K562 (cell line): ENCODE data around the gene LZTS2. TPM values are rescaled to one million over a fixed set of nuclear protein-coding genes. Genes with fewer than 3 reads are reported as not detected.
A peak's percentile ranks its signal among the peaks of the same experiment; 100 is the strongest.

Experiments
- ATAC-seq: fragments of 200-7000 bp; cut with Tn5 transposase; 3 replicates; pipeline ENCODE4 v1.9.1; 2020; ENCODE audit warnings: moderate library complexity
- BruUV-seq: library from RNA; stranded (reverse); fragments of 400-500 nt; replicated peaks from 2 replicates; lab custom pipeline; 2021; lab: Mats Ljungman, UMichigan
- CTCF ChIA-PET: fragments of 300-600 bp; formaldehyde crosslinking; extraction: SDS; loops from one replicate; lab custom pipeline; 2021; ENCODE audit warnings: low intra/inter-chr PET ratio; lab: Yijun Ruan, JAX
- POLR2A ChIA-PET: fragments of 300-600, 350-650 bp; sonication (Branson Sonifier 250); formaldehyde crosslinking; extraction: SDS; loops from one replicate; lab custom pipeline; 2021; ENCODE audit warnings: antibody characterized with exemption, inconsistent platforms; lab: Yijun Ruan, JAX
- DNase-seq, 4 experiments: peaks; one replicate each; pipeline versions ENCODE4 v3.0.0 to v3.0.0-alpha.2; 2011 to 2018; ENCODE audit warnings: low spot score in 3 of 4, mixed read lengths in 3 of 4; ENCODE audit errors: extremely low read depth in 1 of 4
- FAIRE-seq: peaks from 2 replicates; lab custom pipeline; 2011; peaks lifted over from hg19 to GRCh38; lab: Jason Lieb, UNC
- H2AFZ ChIP-seq: 2 replicates; pipeline ENCODE4 v1.6.0; 2011; ENCODE audit warnings: low read depth, low read length, control low read depth, inconsistent platforms
- H3K27ac ChIP-seq: fragments of 200-600 bp; 3 replicates; pipeline ENCODE4 v1.8.0; 2011; ENCODE audit warnings: low read depth, mild to moderate bottlenecking, control low read depth, inconsistent platforms, low read length, moderate library complexity, mixed read lengths; ENCODE audit errors: extremely low read depth
- H3K27me3 ChIP-seq, 2 experiments: fragments of 300-600 bp in 1 of 2; 2 replicates in 1 of 2; 3 replicates in 1 of 2; pipeline versions ENCODE4 v1.6.0 to v1.8.0; 2011; ENCODE audit warnings: inconsistent platforms in 2 of 2, low read length in 2 of 2, mild to moderate bottlenecking in 1 of 2, mixed read lengths in 1 of 2, moderate library complexity in 1 of 2; ENCODE audit not compliant: control insufficient read depth in 2 of 2, insufficient read depth in 2 of 2
- H3K36me3 ChIP-seq: fragments of 300-600 bp; 3 replicates; pipeline ENCODE4 v1.8.0; 2011; ENCODE audit warnings: mild to moderate bottlenecking, low read length, inconsistent platforms; ENCODE audit not compliant: control insufficient read depth, insufficient read depth
- H3K4me1 ChIP-seq, 2 experiments: fragments of 200-600 bp in 1 of 2; replicated peaks in 1 of 2; 2 replicates in 1 of 2; 3 replicates in 1 of 2; pipeline versions ENCODE4 v1.5.1 to v1.8.0; 2011; ENCODE audit warnings: inconsistent platforms in 2 of 2, low read length in 2 of 2, mild to moderate bottlenecking in 1 of 2, mixed read lengths in 1 of 2, moderate library complexity in 1 of 2; ENCODE audit not compliant: control insufficient read depth in 2 of 2, insufficient read depth in 2 of 2
- H3K4me2 ChIP-seq: 2 replicates; pipeline ENCODE4 v1.6.1; 2011; ENCODE audit warnings: low read length, control low read depth, inconsistent platforms, mixed read lengths; ENCODE audit not compliant: insufficient read depth
- H3K4me3 ChIP-seq: fragments of 200-600 bp; sonication (generic), shearing (Covaris generic); 2 replicates; pipeline ENCODE4 v1.5.1; 2016; ENCODE audit warnings: control low read depth, inconsistent platforms
- H3K79me2 ChIP-seq: fragments of 200-600 bp; 3 replicates; pipeline ENCODE4 v1.8.0; 2011; ENCODE audit warnings: low read length, inconsistent platforms; ENCODE audit not compliant: control insufficient read depth, insufficient read depth
- H3K9ac ChIP-seq, 2 experiments: 2 replicates each; pipeline versions ENCODE4 v1.6.0 to v1.6.1; 2011; ENCODE audit warnings: low read depth in 2 of 2, low read length in 2 of 2, control low read depth in 1 of 2, inconsistent platforms in 1 of 2, mild to moderate bottlenecking in 1 of 2, mixed read lengths in 1 of 2; ENCODE audit not compliant: insufficient read depth in 1 of 2
- H3K9me1 ChIP-seq: one replicate; pipeline ENCODE4 v1.6.0; 2011; ENCODE audit warnings: inconsistent platforms, mild to moderate bottlenecking, low read length, moderate library complexity; ENCODE audit not compliant: control insufficient read depth, insufficient read depth
- H3K9me3 ChIP-seq: replicated peaks from 2 replicates; pipeline ENCODE4 v1.5.1; 2011; ENCODE audit warnings: low read depth, low read length, inconsistent platforms; ENCODE audit not compliant: control insufficient read depth, insufficient read depth
- H4K20me1 ChIP-seq: replicated peaks from 2 replicates; pipeline ENCODE4 v1.6.1; 2011; ENCODE audit warnings: low read length, inconsistent platforms, mixed read lengths; ENCODE audit not compliant: control insufficient read depth, insufficient read depth
- BMI1 ChIP-seq: fragments of 150-350 bp; IDR thresholded peaks from 2 replicates; pipeline ENCODE4 v1.6.1; 2014; ENCODE audit warnings: low read length
- CXXC5 ChIP-seq: fragments of 250-450 bp; sonication (Bioruptor Pico); IDR thresholded peaks from 2 replicates; pipeline ENCODE4 v1.8.0; 2022; ENCODE audit warnings: inconsistent platforms, mild to moderate bottlenecking, moderate library complexity
- ETV1 ChIP-seq: fragments of 450-650 bp; conservative IDR thresholded peaks from 2 replicates; pipeline ENCODE4 v1.6.1; 2016; ENCODE audit warnings: missing genetic modification characterization, control low read depth, low read depth, missing compliant biosample characterization
- HEY1 ChIP-seq: fragments of 250-450 bp; sonication (Bioruptor Pico); IDR thresholded peaks from 2 replicates; pipeline ENCODE4 v1.5.0; 2020; ENCODE audit warnings: mild to moderate bottlenecking, moderate library complexity, borderline replicate concordance
- HMG20B ChIP-seq: fragments of 250-450 bp; sonication (Bioruptor Pico); IDR thresholded peaks from 2 replicates; pipeline ENCODE4 v1.5.0; 2021; ENCODE audit warnings: mild to moderate bottlenecking
- NFE2L1 ChIP-seq: fragments of 450-650 bp; IDR thresholded peaks from 2 replicates; pipeline ENCODE4 v1.6.1; 2016; ENCODE audit warnings: missing genetic modification characterization, low read depth, mild to moderate bottlenecking, missing compliant biosample characterization, moderate library complexity, borderline replicate concordance
- PHF8 ChIP-seq: fragments of 200-600 bp; sonication (generic); IDR thresholded peaks from 2 replicates; pipeline ENCODE4 v1.6.1; 2012; ENCODE audit warnings: mixed run types, mild to moderate bottlenecking, inconsistent platforms, low read length, moderate library complexity, borderline replicate concordance
- PHTF2 ChIP-seq: fragments of 250-450 bp; sonication (Bioruptor Pico); IDR thresholded peaks from 2 replicates; pipeline ENCODE4 v1.5.0; 2021; ENCODE audit warnings: mild to moderate bottlenecking
- RBFOX2 ChIP-seq: fragments of 200-400 bp; formaldehyde crosslinking; IDR thresholded peaks from 2 replicates; pipeline ENCODE4 v1.6.1; 2017; ENCODE audit warnings: low read depth, mild to moderate bottlenecking, low read length, moderate library complexity
- SETDB1 ChIP-seq: IDR thresholded peaks from one replicate; pipeline ENCODE4 v1.6.1; 2012; ENCODE audit warnings: low read length, control low read depth, inconsistent platforms
- SRSF1 ChIP-seq: fragments of 200-400 bp; formaldehyde crosslinking; IDR thresholded peaks from 2 replicates; pipeline ENCODE4 v1.6.1; 2017; ENCODE audit warnings: mild to moderate bottlenecking, low read depth, low read length, moderate library complexity
- TAF1 ChIP-seq: IDR thresholded peaks from 2 replicates; pipeline ENCODE4 v1.6.1; 2011; ENCODE audit warnings: mild to moderate bottlenecking, low read length, moderate library complexity; ENCODE audit not compliant: insufficient read depth, control insufficient read depth, severe bottlenecking; ENCODE audit errors: extremely low read depth
- TAF9B ChIP-seq: fragments of 450-650 bp; IDR thresholded peaks from 2 replicates; pipeline ENCODE4 v1.6.1; 2018; ENCODE audit warnings: mild to moderate bottlenecking; ENCODE audit not compliant: partially characterized antibody
- ZNF316 ChIP-seq: fragments of 450-650 bp; IDR thresholded peaks from 2 replicates; pipeline ENCODE4 v1.6.1; 2016
- ZNF551 ChIP-seq: fragments of 250-450 bp; sonication (Bioruptor Pico); IDR thresholded peaks from 2 replicates; pipeline ENCODE4 v1.5.0; 2021; ENCODE audit warnings: mild to moderate bottlenecking, moderate library complexity
- ZNF76 ChIP-seq: fragments of 250-450 bp; sonication (Bioruptor Pico); IDR thresholded peaks from 2 replicates; pipeline ENCODE4 v1.4.0; 2020; ENCODE audit warnings: mild to moderate bottlenecking, moderate library complexity, borderline replicate concordance
- ZNF766 ChIP-seq: fragments of 200-800 bp; sonication (Bioruptor generic); conservative IDR thresholded peaks from 2 replicates; pipeline ENCODE4 v1.6.1; 2016; ENCODE audit warnings: missing genetic modification characterization, missing compliant biosample characterization
- WGBS: fragments of 100-300 bp; shearing (Covaris generic); methylation state at CpG from one replicate; pipeline ENCODE4 v1.1.6; 2016; ENCODE audit warnings: low coverage, mixed read lengths; ENCODE audit not compliant: insufficient coverage; ENCODE audit errors: missing lambda C conversion rate; 5-methylcytosine and 5-hydroxymethylcytosine counted together
- in situ Hi-C: fragments of 300-500 bp; cut with MboI; formaldehyde crosslinking; loops from 4 replicates; pipeline ENCODE4 v1.15.0; 2018; ENCODE audit warnings: inconsistent platforms, mixed read lengths
- intact Hi-C: fragments of 100-400 bp; cut with micrococcal nuclease; formaldehyde crosslinking; loops from 2 replicates; pipeline ENCODE4 v1.14.2; 2022
- polyA plus RNA-seq, 8 experiments: library from polyadenylated mRNA; depleted of rRNA in 4 of 8; stranded (reverse) in 5 of 8; unstranded in 3 of 8; fragments of >200 nt; fragmentation: Nextera tagmentation in 2 of 8; fragmentation: Illumina TruSeq in 1 of 8; extraction: Ambion mirVana in 2 of 8; extraction: Trizol in 1 of 8; gene quantifications; 2 replicates each; pipeline versions ENCODE4 v1.2.1 to v1.2.3, GENCODE V29; 2011 to 2014; ENCODE audit warnings: inconsistent platforms in 1 of 8, missing spikeins in 1 of 8
- total RNA-seq, 7 experiments: library from RNA; depleted of rRNA in 6 of 7; stranded (reverse); fragments of >200 nt in 6 of 7; fragmentation: Illumina TruSeq in 2 of 7; extraction: Trizol in 2 of 7; gene quantifications; 2 replicates each; pipeline versions ENCODE4 v1.2.1 to v1.2.3, GENCODE V29; 2011 to 2021; ENCODE audit warnings: low replicate concordance in 1 of 7

LZTS2 gene
- total and polyA plus RNA-seq, 9 of the 15 experiments (the other 6 are each of a cell fraction or from before 2014, with no cell fraction given): 0.23 to 42.5 (median 14.7) TPM

- FAIRE-seq: no peak
- CTCF ChIA-PET: no interaction called here
- H3K9ac ChIP-seq: peak overlapping the region in 1 of 2 experiments; percentile 9; a peak in 1 of 4 replicates
Measured at GRCh38 chr10:101003639-101004206, 4.1 kb downstream of the LZTS2 start.

DNA sequence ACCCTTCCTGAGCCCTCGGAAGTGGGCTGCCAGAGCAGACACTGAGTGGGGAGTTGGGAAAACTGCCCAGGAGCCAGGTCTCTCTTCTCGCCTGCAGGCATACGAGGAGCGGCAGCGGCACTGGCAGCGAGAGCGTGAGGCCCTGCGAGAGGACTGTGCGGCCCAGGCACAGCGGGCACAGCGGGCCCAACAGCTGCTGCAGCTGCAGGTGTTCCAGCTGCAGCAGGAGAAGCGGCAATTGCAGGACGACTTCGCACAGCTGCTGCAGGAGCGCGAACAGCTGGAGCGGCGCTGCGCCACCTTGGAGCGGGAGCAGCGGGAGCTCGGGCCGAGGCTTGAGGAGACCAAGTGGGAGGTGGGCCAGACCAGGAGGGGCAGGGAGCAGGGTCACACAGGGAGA, 5.8 kb downstream of the LZTS2 start:
- BruUV-seq: no TSS peak
- FAIRE-seq: no peak
- H3K9me1 ChIP-seq: no peaks in the 10 kb centered on the region
- H3K27me3 ChIP-seq: no peaks in the 10 kb centered on the region
- peaks cover 50% of the 10 kb centered on the region; the same call in 2 of the 3 replicates for H3K36me3 ChIP-seq
- H3K27ac ChIP-seq: no peak overlapping the region
- CTCF ChIA-PET: no interaction called here
- ATAC-seq: no peak
- H3K79me2 ChIP-seq: peaks cover 27% of the 10 kb centered on the region
- H2AFZ ChIP-seq: no peak overlapping the region
- H3K9ac ChIP-seq: no peak overlapping the region
- H3K9me3 ChIP-seq: no peaks in the 10 kb centered on the region
- intact Hi-C loops (no loop called here), in situ Hi-C loops (no loop called here)
- DNase-seq: no peak
- WGBS: 94% methylated on average over 7 of the region's 23 CpGs
- no peaks in the 10 kb centered on the region for H4K20me1 ChIP-seq
- POLR2A ChIA-PET: no interaction called here
- peaks cover 9 to 53% of the 10 kb centered on the region in 2 experiments; a peak in 4 of 5 replicates for H3K4me1 ChIP-seq
- H3K4me2 ChIP-seq: no peak overlapping the region
- H3K4me3 ChIP-seq: no peak overlapping the region
- no peak for TF ChIP-seq ETV1 (tag)
- TF ChIP-seq HEY1 (CRISPR knock-in tag): no peak
- no peak for TF ChIP-seq SRSF1
- TF ChIP-seq ZNF551 (CRISPR knock-in tag): no peak
- TF ChIP-seq TAF9B: no peak
- TF ChIP-seq HMG20B (CRISPR knock-in tag): no peak
- TF ChIP-seq BMI1: no peak
- no peak for TF ChIP-seq TAF1
- no peak for TF ChIP-seq NFE2L1 (tag)
- no peak for TF ChIP-seq SETDB1
- no peak for TF ChIP-seq PHTF2 (CRISPR knock-in tag)
- no peak for TF ChIP-seq ZNF766 (CRISPR knock-in tag)
- TF ChIP-seq PHF8: no peak
- TF ChIP-seq ZNF316: no peak
- no peak for TF ChIP-seq CXXC5 (CRISPR knock-in tag)

More at GRCh38 chr10:101003639-101004206, 4.1 kb downstream of the LZTS2 start:
- no peaks in the 10 kb centered on the region for H3K27me3 ChIP-seq
- 90% methylated on average over 2 of the region's 18 CpGs for whole genome bisulfite sequencing
- H3K4me2 ChIP-seq: no peak overlapping the region
- H3K4me1 ChIP-seq: peaks cover 11 to 57% of the 10 kb centered on the region in 2 experiments; a peak in 4 of 5 replicates
- POLR2A ChIA-PET: no interaction called here
- no peaks in the 10 kb centered on the region for H3K9me3 ChIP-seq
- peak; percentile 32; the same call in 1 of the 2 replicates for TF ChIP-seq RBFOX2
- no peak for TF ChIP-seq ZNF76
- no TSS peak for BruUV-seq
- no peaks in the 10 kb centered on the region for H3K9me1 ChIP-seq
- in situ Hi-C loops: no loop called here
- ATAC-seq: no peak
- intact Hi-C loops: no loop called here
- peaks cover 42% of the 10 kb centered on the region for H3K79me2 ChIP-seq
- no peak overlapping the region for H2AFZ ChIP-seq
- H4K20me1 ChIP-seq: no peaks in the 10 kb centered on the region
- H3K27ac ChIP-seq: no peak overlapping the region
- peaks cover 50% of the 10 kb centered on the region; the same call in 2 of the 3 replicates for H3K36me3 ChIP-seq
- no peak for DNase-seq
- no peak overlapping the region for H3K4me3 ChIP-seq
